BE2C (cell line): ENCODE results near the gene EPB41.

Experiments
- DNase-seq: peaks from one replicate; pipeline ENCODE4 v3.0.0-alpha.2; 2020
- H3K27me3 ChIP-seq: fragments of 250-450 bp; sonication (Bioruptor Pico); 2 replicates; pipeline ENCODE4 v1.5.1; 2020; ENCODE audit warnings: mild to moderate bottlenecking
- H3K36me3 ChIP-seq: fragments of 250-450 bp; sonication (Bioruptor Pico); 2 replicates; pipeline ENCODE4 v1.5.1; 2020; ENCODE audit warnings: mild to moderate bottlenecking
- H3K4me1 ChIP-seq: fragments of 250-450 bp; sonication (Bioruptor Pico); 2 replicates; pipeline ENCODE4 v1.5.1; 2020
- H3K4me3 ChIP-seq: 2 replicates; pipeline ENCODE4 v1.5.1; 2011; ENCODE audit warnings: low read depth, low read length
- H3K9me3 ChIP-seq: fragments of 250-450 bp; sonication (Bioruptor Pico); 2 replicates; pipeline ENCODE4 v1.5.1; 2020
- CTCF ChIP-seq: IDR thresholded peaks from 2 replicates; pipeline ENCODE4 v1.5.1; 2012; ENCODE audit warnings: mild to moderate bottlenecking, low read depth, low read length

The EPB41 gene

GRCh38 chr1:28885472-28885877 is 28.9 kb upstream of the EPB41 start:
- Histone ChIP-seq H3K4me3 (no peak overlapping the region), H3K4me1 (peaks cover 21% of the 10 kb centered on the region), H3K36me3 (0 out of 2 replicates have a peak, but pooled peaks cover 3% of the 10 kb centered on the region), H3K9me3 (no peaks in the 10 kb centered on the region), H3K27me3 (no peaks in the 10 kb centered on the region)
- DNase-seq = no peak
- TF ChIP-seq CTCF = no peak

GRCh38 chr1:28885977-28886730 is 28.2 kb upstream of the EPB41 start:
- Histone ChIP-seq H3K4me1 (peaks cover 21% of the 10 kb centered on the region), H3K9me3 (no peaks in the 10 kb centered on the region), H3K36me3 (0 out of 2 replicates have a peak, but pooled peaks cover 3% of the 10 kb centered on the region), H3K27me3 (no peaks in the 10 kb centered on the region), H3K4me3 (peak overlapping the region; percentile 85; the same call in 1 of the 2 replicates)
- no peak for TF ChIP-seq CTCF
- no peak for DNase-seq

GRCh38 chr1:28886731-28887418 is 27.5 kb upstream of the EPB41 start:
- no peak for TF ChIP-seq CTCF
- no peaks in the 10 kb centered on the region for H3K9me3 ChIP-seq
- H3K36me3 ChIP-seq = 0 out of 2 replicates have a peak, but pooled peaks cover 3% of the 10 kb centered on the region
- H3K27me3 ChIP-seq = no peaks in the 10 kb centered on the region
- DNase-seq = peak; percentile 75
- peaks cover 21% of the 10 kb centered on the region for H3K4me1 ChIP-seq
- peak overlapping the region; percentile 85 for H3K4me3 ChIP-seq

- Histone ChIP-seq H3K36me3 (0 out of 2 replicates have a peak, but pooled peaks cover 3% of the 10 kb centered on the region), H3K4me3 (peak overlapping the region; percentile 85), H3K9me3 (no peaks in the 10 kb centered on the region), H3K27me3 (no peaks in the 10 kb centered on the region), H3K4me1 (peaks cover 21% of the 10 kb centered on the region)
- no peak for TF ChIP-seq CTCF
- DNase-seq = peak; percentile 17
Measured at GRCh38 chr1:28887419-28887834, 26.9 kb upstream of the EPB41 start.

GRCh38 chr1:28887835-28888682 is 26.3 kb upstream of the EPB41 start:
- Histone ChIP-seq H3K27me3 (no peaks in the 10 kb centered on the region), H3K4me3 (peak overlapping the region; percentile 85), H3K4me1 (peaks cover 21% of the 10 kb centered on the region), H3K9me3 (no peaks in the 10 kb centered on the region), H3K36me3 (0 out of 2 replicates have a peak, but pooled peaks cover 3% of the 10 kb centered on the region)
- no peak for TF ChIP-seq CTCF
- peak; percentile 23 for DNase-seq
